Measurements from ENCODE around the gene SOWAHA.
"Not testable (repeated sequence)": the region's sequence is repeated elsewhere in the genome, so short reads cannot be mapped to it uniquely, and the experiment has no call there.

SOWAHA gene

GRCh38 chr5:132778129-132778528 is 35.0 kb upstream of the SOWAHA start:
- DNase-seq = no peak

GRCh38 chr5:132778856-132779255 is 34.2 kb upstream of the SOWAHA start:
- no peak for DNase-seq

GRCh38 chr5:132779961-132780360 is 33.1 kb upstream of the SOWAHA start:
- DNase-seq = no peak

- DNase-seq = no peak
Measured at GRCh38 chr5:132780577-132780976, 32.5 kb upstream of the SOWAHA start.

- DNase-seq = no peak
Measured at GRCh38 chr5:132781029-132781428, 32.1 kb upstream of the SOWAHA start.

- DNase-seq = no peak
Measured at GRCh38 chr5:132782101-132782500, 31.0 kb upstream of the SOWAHA start.

GRCh38 chr5:132785365-132785764 is 27.7 kb upstream of the SOWAHA start:
- DNase-seq = no peak

GRCh38 chr5:132785864-132786263 is 27.2 kb upstream of the SOWAHA start:
- no peak for DNase-seq

GRCh38 chr5:132787076-132787475 is 26.0 kb upstream of the SOWAHA start:
- DNase-seq = no peak

- no peak for DNase-seq
Measured at GRCh38 chr5:132788508-132788907, 24.6 kb upstream of the SOWAHA start.

- DNase-seq = no peak
Measured at GRCh38 chr5:132788990-132789886, 23.9 kb upstream of the SOWAHA start.

- DNase-seq = no peak
Measured at GRCh38 chr5:132790201-132790865, 22.8 kb upstream of the SOWAHA start.

- DNase-seq = no peak
Measured at GRCh38 chr5:132791026-132791425, 22.1 kb upstream of the SOWAHA start.

GRCh38 chr5:132797651-132798050 is 15.5 kb upstream of the SOWAHA start:
- DNase-seq = no peak

- no peak for DNase-seq
Measured at GRCh38 chr5:132799392-132799791, 13.7 kb upstream of the SOWAHA start.

- no peak for DNase-seq
Measured at GRCh38 chr5:132800545-132800944, 12.6 kb upstream of the SOWAHA start.

GRCh38 chr5:132802044-132802684 is 10.9 kb upstream of the SOWAHA start:
- DNase-seq = no peak

GRCh38 chr5:132802685-132803066 is 10.4 kb upstream of the SOWAHA start:
- not testable (repeated sequence) for DNase-seq

GRCh38 chr5:132804219-132804618 is 8.9 kb upstream of the SOWAHA start:
- DNase-seq = not testable (repeated sequence)

- not testable (repeated sequence) for DNase-seq
Measured at GRCh38 chr5:132805872-132806271, 7.2 kb upstream of the SOWAHA start.

GRCh38 chr5:132806804-132807162 is 6.3 kb upstream of the SOWAHA start:
- DNase-seq = not testable (repeated sequence)

- DNase-seq = no peak
Measured at GRCh38 chr5:132807163-132807838, 5.8 kb upstream of the SOWAHA start.

GRCh38 chr5:132808448-132808847 is 4.7 kb upstream of the SOWAHA start:
- no peak for DNase-seq
